Psoas muscle (tissue), 8 donors: ENCODE results near the gene CST11. TPM values are rescaled to one million over a fixed set of nuclear protein-coding genes. Genes with fewer than 3 reads are reported as not detected.
A peak's percentile ranks its signal among the peaks of the same experiment; 100 is the strongest.

Experiments
- ATAC-seq, 4 donors: fragments of 200-7000 bp; cut with Tn5 transposase; one replicate each; pipeline ENCODE4 v1.9.1; 2020; ENCODE audit warnings: moderate library complexity in 3 of 4, mild to moderate bottlenecking in 2 of 4
- DNase-seq, 2 donors: peaks; one replicate each; pipeline ENCODE4 v3.0.0-alpha.2; 2020
- H3K27ac ChIP-seq: fragments of 200-600 bp; one replicate; pipeline ENCODE4 v1.8.0; 2022
- H3K27me3 ChIP-seq, 3 donors: fragments of 200-600 bp in 1 of 3; one replicate each; pipeline versions ENCODE4 v1.6.1 to v1.8.0; 2013 to 2022; ENCODE audit warnings: low read length in 2 of 3, mild to moderate bottlenecking in 2 of 3, moderate library complexity in 1 of 3; ENCODE audit not compliant: insufficient read depth in 3 of 3
- H3K36me3 ChIP-seq, 2 donors: fragments of 200-600 bp in 1 of 2; one replicate each; pipeline versions ENCODE4 v1.6.1 to v1.8.0; 2013 to 2022; ENCODE audit warnings: low read depth in 1 of 2, mild to moderate bottlenecking in 1 of 2, moderate library complexity in 1 of 2; ENCODE audit not compliant: insufficient read depth in 1 of 2
- H3K4me1 ChIP-seq: fragments of 200-600 bp; one replicate; pipeline ENCODE4 v1.8.0; 2022
- H3K4me3 ChIP-seq: fragments of 200-600 bp; one replicate; pipeline ENCODE4 v1.8.0; 2022; ENCODE audit warnings: mild to moderate bottlenecking
- H3K9me3 ChIP-seq: fragments of 200-600 bp; one replicate; pipeline ENCODE4 v1.8.0; 2022
- WGBS, 3 donors: extraction: QIAGEN DNeasy Blood & Tissue Kit; methylation state at CpG; one replicate each; pipeline versions ENCODE4 v1.1.6 to v1.1.7; 2013; 5-methylcytosine and 5-hydroxymethylcytosine counted together
- intact Hi-C, 2 donors: fragments of 100-400 bp; cut with DNase I; formaldehyde crosslinking; loops; one replicate each; pipeline versions ENCODE4 v1.11.0 to v1.14.2; 2022
- polyA plus RNA-seq, 3 donors: library from polyadenylated mRNA; stranded (reverse); fragments of 200-250 nt; gene quantifications; one replicate each; pipeline ENCODE4 v1.2.3, GENCODE V29; 2013
- total RNA-seq, 4 donors: library from RNA; stranded (reverse); fragmentation: NEBNext Ultra II Directional in 2 of 4; extraction: Animal tissue kit (Norgen Biotek cat#: 25700) in 2 of 4; gene quantifications; one replicate each; pipeline versions ENCODE4 v1.2.1 to v1.2.4, GENCODE V29; 2021 to 2023
- TF ChIP-seq, protein P1 (sequence below): fragments of 200-600 bp; IDR thresholded peaks from one replicate; pipeline ENCODE4 v1.8.0; 2022; ENCODE audit warnings: antibody characterized with exemption
- donor health status: healthy with polysubstance abuse.
- donor health status: DM: no; HTN: no; CAD: no; lungs with moderate emphysema.
- donor health status: Bipolar disorder and iron deficiency.
- donor health status: healthy.
- donor health status: DM: yes; HTN: yes; CAD: no.
- donor health status: DM: no; HTN: no; CAD: no.
- donor health status: DM: no; HTN: no; CAD: no.
- donor health status: DM: yes; HTN: yes; CAD: no.

The CST11 gene
- total and polyA plus RNA-seq, 7 donors: not detected

DNA sequence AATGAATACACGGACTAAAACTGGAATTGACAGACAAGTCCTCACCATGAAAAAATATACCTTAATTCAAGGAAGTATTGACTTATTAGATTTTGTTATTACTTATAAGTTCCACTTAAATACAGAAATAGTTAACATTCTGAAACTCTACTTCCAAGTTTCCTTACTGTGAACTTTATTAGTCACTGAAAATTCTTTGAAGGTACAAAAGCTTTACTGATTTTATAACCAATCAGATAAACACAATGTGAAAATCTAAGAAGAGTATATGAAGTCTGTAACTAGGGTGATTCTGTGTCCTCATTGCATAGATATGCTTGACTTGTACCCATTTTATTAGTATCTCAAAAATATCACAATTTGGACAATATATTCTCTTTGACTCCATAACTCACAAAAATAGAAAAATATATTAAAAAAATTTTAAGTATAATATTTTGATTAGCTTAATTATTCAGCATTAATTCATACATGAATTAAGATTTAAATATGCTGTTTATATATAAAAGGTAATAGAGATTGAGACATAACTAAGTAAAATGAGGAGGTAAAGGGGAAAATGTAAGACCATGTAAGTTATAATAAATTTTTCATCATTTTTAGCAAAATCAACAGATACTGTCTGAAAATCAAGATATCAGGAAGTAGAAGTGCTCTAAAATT is 38.0 kb downstream of the CST11 start:
- no peaks in the 10 kb centered on the region for H3K36me3 ChIP-seq
- ATAC-seq (no peak), DNase-seq (no peak)
- TF ChIP-seq, protein P1, sequence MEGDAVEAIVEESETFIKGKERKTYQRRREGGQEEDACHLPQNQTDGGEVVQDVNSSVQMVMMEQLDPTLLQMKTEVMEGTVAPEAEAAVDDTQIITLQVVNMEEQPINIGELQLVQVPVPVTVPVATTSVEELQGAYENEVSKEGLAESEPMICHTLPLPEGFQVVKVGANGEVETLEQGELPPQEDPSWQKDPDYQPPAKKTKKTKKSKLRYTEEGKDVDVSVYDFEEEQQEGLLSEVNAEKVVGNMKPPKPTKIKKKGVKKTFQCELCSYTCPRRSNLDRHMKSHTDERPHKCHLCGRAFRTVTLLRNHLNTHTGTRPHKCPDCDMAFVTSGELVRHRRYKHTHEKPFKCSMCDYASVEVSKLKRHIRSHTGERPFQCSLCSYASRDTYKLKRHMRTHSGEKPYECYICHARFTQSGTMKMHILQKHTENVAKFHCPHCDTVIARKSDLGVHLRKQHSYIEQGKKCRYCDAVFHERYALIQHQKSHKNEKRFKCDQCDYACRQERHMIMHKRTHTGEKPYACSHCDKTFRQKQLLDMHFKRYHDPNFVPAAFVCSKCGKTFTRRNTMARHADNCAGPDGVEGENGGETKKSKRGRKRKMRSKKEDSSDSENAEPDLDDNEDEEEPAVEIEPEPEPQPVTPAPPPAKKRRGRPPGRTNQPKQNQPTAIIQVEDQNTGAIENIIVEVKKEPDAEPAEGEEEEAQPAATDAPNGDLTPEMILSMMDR: no peak
- peaks cover 65% of the 10 kb centered on the region for H3K4me1 ChIP-seq
- H3K27me3 ChIP-seq: no peaks in the 10 kb centered on the region
- no peak overlapping the region for H3K27ac ChIP-seq
- intact Hi-C loops: loop anchor here (5.0 to 10.0 kb wide), 3 partner anchors 52 to 277 kb away; partner anchors contain the start of genes GZF1 (in 1 of the 2) and NXT1 (in 1 of the 2)
- no peaks in the 10 kb centered on the region for H3K9me3 ChIP-seq
- no peak overlapping the region for H3K4me3 ChIP-seq
- WGBS, 3 donors: 53 to 62% (median 54%) methylated on average over 1 of the region's 1 CpG

- no peaks in the 10 kb centered on the region for H3K27me3 ChIP-seq
- H3K9me3 ChIP-seq: no peaks in the 10 kb centered on the region
- H3K36me3 ChIP-seq: no peaks in the 10 kb centered on the region
- intact Hi-C loops: loop anchor here in 1 of 2 donors (5.0 to 10.0 kb wide), 2 partner anchors 59 to 277 kb away; partner anchors contain the start of gene NXT1
- H3K27ac ChIP-seq: no peak overlapping the region
- WGBS, 3 donors: 95 to 99% (median 96%) methylated on average over 3 of the region's 3 CpGs
- DNase-seq (no peak), ATAC-seq (peak in 2 of 4 donors; percentile 60 to 68)
- H3K4me1 ChIP-seq: peaks cover 69% of the 10 kb centered on the region
- H3K4me3 ChIP-seq: no peak overlapping the region
- TF ChIP-seq, protein P1: no peak
Observed at GRCh38 chr20:23413862-23414422, 38.7 kb downstream of the CST11 start.

- intact Hi-C loops: loop anchor here in 1 of 2 donors (5.0 to 10.0 kb wide), 2 partner anchors 57 to 275 kb away; partner anchors contain the start of gene NXT1
- H3K4me3 ChIP-seq: no peak overlapping the region
- H3K27me3 ChIP-seq: no peaks in the 10 kb centered on the region
- DNase-seq: no peak
- H3K27ac ChIP-seq: peak overlapping the region; percentile 52
- TF ChIP-seq, protein P1: no peak
- peaks cover 63% of the 10 kb centered on the region for H3K4me1 ChIP-seq
- 18 to 26% (median 21%) methylated on average over 1 of the region's 1 CpG for WGBS, 3 donors
- H3K9me3 ChIP-seq: no peaks in the 10 kb centered on the region
- no peaks in the 10 kb centered on the region for H3K36me3 ChIP-seq
- peak; percentile 76 to 85 (median 78) for ATAC-seq
Observed at GRCh38 chr20:23412026-23412425, 40.6 kb downstream of the CST11 start.

- Histone ChIP-seq H3K4me3 (no peak overlapping the region), H3K27ac (peak overlapping the region; percentile 52), H3K36me3 (no peaks in the 10 kb centered on the region), H3K27me3 (no peaks in the 10 kb centered on the region), H3K4me1 (peaks cover 55% of the 10 kb centered on the region), H3K9me3 (no peaks in the 10 kb centered on the region)
- DNase-seq (no peak), ATAC-seq (peak in 1 of 4 donors; percentile 28)
- TF ChIP-seq, protein P1: no peak
- intact Hi-C loops: loop anchor here in 1 of 2 donors (5.0 to 10.0 kb wide), 2 partner anchors 56 to 274 kb away; partner anchors contain the start of gene NXT1
- WGBS, 3 donors: 69 to 82% (median 73%) methylated on average over 3 of the region's 3 CpGs
Observed at GRCh38 chr20:23410916-23411695, 41.6 kb downstream of the CST11 start.
